A673 (cell line): ENCODE results near the gene ESRRG.

Experiments used
- CTCF ChIP-seq: fragments of 300-800, 200-600 bp; sonication (generic); conservative IDR thresholded peaks from 2 replicates; pipeline ENCODE4 v1.5.1; 2017; ENCODE audit warnings: low read depth, mild to moderate bottlenecking, antibody characterized with exemption, low read length, moderate library complexity, mixed read lengths
- EZH2 ChIP-seq: fragments of 200-600 bp; sonication (generic); IDR thresholded peaks from 2 replicates; pipeline ENCODE4 v1.6.1; 2017; ENCODE audit warnings: borderline replicate concordance, low read depth, mild to moderate bottlenecking, mixed read lengths, antibody characterized with exemption, low read length; ENCODE audit not compliant: poor library complexity, severe bottlenecking

GRCh38 chr1:216721863-216722262 is 1.4 kb downstream of the ESRRG start:
- peak; percentile 58 for TF ChIP-seq EZH2
- no peak for TF ChIP-seq CTCF
